Stimulated activated CD4-positive, alpha-beta T cell treated with anti-CD3 and anti-CD28 coated beads, TNF-alpha, amount 100 ng/mL, for 48 hours (primary cell): ENCODE measurements around the gene FST.

ENCODE experiments used
- DNase-seq, 3 donors: peaks; one replicate each; pipeline ENCODE4 v3.0.0-alpha.2; 2020; ENCODE audit warnings: low read depth in 3 of 3

Gene FST

GRCh38 chr5:53480416-53481158 lies at the start of gene FST:
TSS of gene FST (plus strand) at chr5:53480629. CDS start at chr5:53480792, 163 bp downstream.
- DNase-seq = no peak

GRCh38 chr5:53431665-53432064 lies 48.8 kb upstream of the FST start:
- no peak for DNase-seq

- DNase-seq = no peak
Measured at GRCh38 chr5:53433026-53433425, 47.4 kb upstream of the FST start.

GRCh38 chr5:53434541-53434940 lies 45.9 kb upstream of the FST start:
- DNase-seq = no peak

- no peak for DNase-seq
Measured at GRCh38 chr5:53436480-53437191, 43.8 kb upstream of the FST start.

DNA sequence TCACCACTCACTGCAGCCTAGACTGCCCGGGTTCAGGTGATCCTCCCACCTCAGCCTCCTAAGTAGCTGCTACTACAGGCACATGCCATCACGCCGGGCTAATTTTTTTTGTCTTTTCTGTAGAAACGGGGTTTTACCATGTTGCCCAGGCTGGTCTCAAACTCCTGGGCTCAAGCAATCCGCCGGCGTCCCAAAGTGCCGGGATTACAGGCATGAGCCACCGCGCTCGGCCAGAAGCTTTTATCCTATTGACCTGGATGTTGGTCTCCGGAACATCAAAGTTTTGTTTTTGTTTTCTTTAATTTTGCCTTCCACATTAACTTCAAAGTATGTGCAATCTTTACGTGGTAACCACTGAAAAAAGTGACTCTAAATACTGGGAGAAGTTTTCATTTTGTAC lies 42.4 kb upstream of the FST start:
- no peak for DNase-seq

DNA sequence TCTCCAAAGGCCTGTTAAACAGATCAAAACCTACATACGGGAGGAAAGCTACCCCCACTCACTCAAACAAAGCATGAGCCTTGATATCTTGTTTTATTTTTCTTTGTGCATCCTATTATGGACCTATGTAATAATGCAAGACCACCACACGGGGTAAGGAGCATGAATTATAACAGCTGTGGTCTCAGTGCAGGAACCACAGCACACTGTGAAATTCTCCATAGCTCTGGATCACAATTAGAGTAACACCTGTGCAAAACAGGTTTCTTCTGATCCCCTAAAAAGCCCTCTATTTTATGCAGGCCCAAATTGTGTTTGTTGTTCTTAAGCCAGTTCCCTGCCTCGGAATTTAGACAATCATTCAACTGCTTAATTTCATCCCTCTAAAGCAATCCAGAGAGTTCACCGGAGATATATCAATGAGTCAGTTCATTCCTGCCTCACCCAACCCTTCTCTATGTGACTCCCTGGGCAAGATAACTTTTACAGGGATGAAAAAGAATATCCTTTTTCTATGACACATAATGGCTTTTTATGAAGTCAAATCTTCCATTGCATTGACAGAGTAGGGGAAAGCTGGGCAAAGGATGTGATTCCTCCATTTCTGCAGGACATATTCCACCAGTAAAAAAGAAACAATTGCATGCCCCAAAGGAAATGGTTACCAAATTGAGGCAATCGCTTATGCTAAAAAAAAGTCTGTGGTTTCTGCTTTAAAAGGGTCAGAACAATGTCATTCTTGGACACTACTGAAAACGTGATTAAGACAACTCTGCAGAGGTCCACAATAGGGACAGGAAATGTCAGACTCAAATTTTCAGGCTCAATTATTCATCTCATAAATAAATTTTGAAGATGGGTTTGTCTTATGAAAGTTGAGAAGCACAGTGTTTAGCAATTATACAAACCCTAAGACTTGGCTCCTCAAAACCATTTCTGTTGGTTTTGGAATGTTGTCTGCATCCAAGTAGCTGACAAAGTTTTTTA lies 41.6 kb upstream of the FST start:
- no peak for DNase-seq

- DNase-seq = no peak
Measured at GRCh38 chr5:53442961-53443360, 37.5 kb upstream of the FST start.

DNA sequence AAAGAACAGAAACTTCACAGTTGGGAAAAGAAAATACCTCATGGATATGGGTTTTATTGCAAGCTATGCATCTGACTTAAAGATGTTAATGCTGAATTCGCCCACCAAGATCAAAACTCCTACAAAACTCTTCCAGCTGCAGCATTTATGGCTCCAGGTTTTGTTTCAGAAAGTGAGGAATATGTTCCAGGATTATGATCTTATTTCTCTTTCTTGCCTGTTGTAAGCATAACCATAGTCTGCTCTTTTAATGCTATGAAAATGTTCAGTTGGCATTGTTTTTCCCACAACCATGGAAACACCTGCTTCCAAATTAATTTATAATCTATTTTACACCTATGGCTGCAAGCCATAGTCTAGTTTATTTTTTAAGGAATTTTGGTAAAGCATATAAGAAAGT lies 34.9 kb upstream of the FST start:
- DNase-seq = no peak

DNA sequence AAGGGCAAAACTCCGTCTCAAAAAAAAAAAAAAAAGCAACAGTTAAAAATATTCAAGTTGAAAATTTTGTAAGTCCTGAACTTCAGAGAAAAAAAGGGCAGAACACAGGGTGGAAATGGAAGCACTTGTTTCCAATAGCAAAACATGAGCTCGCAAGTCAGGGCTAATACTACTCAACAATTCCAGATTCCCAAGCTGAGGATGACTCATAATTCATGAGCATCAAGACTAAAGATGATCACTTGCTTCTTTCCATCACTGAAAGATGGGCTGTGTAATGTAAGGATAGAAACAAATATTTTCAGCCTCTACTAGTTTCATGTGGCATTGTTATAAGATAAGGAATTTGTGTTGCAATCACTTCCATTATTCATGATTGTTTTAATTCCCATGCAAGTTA lies 33.5 kb upstream of the FST start:
- DNase-seq = no peak

GRCh38 chr5:53448851-53449250 lies 31.6 kb upstream of the FST start:
- no peak for DNase-seq

GRCh38 chr5:53453898-53454718 lies 26.3 kb upstream of the FST start:
- no peak for DNase-seq

DNA sequence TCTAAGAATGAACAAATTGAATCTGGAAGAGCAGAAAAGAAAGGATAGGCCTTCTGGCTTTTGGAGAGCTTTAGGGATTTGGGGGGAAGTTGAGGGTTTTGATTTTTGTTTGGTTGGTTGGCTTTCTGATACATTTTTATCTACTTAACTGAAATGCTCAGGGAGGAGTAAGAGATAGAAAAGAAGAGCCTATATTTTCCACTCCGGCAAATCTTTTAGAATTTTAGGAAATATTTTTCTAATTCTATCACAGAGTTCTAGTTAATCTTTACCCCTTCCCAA lies 25.8 kb upstream of the FST start:
- no peak for DNase-seq

- DNase-seq = no peak
Measured at GRCh38 chr5:53456366-53456765, 24.1 kb upstream of the FST start.

DNA sequence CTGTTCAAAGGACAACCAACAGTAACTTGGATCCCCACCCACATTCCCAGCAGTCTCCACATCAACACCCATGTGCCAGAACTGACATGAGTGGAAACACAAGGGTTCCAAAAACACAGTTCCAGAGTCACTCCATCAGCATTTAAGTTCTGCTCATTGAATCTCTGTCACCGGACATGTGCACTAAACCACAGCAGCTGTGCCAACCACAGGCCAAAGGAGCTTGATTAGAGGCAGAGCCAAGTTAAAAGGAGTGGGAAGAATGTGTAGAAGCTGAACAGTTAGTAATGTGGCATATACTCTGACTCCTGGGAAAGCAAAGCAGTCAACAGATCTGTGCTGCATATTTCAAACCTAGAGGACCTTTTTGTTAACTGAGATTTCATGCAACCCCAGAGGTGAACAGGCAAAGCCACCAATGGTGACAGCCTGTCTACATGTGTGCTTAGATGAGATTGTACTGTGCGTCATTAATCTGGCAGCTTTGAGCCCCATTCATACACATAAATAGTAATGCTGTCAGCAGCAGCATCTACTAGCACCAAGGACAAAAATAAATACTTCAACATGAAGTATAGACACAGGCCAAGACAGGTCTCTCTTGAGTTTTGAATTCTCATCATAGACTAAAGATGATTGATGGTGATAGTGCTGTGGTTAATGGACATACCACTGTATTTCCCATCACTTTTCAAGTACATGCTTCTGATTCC lies 16.4 kb upstream of the FST start:
- DNase-seq = no peak

- no peak for DNase-seq
Measured at GRCh38 chr5:53464722-53465121, 15.7 kb upstream of the FST start.

DNA sequence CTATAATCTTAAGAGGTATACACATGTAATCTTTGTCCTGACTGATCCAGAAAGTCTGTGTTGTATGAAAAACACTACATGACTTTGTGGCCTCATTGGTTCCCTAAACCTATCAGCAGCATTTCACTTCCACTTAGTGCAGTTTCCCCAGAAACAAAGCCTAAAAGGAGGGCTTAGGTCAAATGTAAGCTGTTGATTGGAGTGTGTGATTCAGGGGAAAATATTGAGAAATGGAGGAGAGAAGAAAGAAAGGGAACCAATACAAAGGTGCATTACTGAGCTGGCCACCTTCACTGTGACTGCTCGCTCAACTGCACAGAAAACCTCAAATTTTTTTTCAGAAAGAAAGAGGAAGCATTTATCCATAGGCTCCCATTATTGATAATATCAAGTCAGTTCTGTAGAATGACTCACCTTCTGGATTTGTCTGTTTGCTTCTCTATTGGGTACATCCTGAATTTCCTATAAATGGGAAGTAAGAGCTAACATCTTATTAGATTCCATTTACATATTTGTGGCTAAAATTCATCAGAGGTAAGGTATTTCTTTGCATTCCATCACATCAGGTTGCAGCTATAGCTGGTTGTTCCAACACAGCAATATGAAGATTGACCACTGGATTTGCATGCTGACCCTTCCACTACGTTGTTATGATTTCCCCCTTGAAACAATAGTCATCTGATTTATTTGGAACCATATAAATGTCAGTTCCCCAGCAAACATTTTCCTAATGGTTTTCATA lies 10.3 kb upstream of the FST start:
- no peak for DNase-seq

GRCh38 chr5:53472279-53472678 lies 8.2 kb upstream of the FST start:
- DNase-seq = no peak

DNA sequence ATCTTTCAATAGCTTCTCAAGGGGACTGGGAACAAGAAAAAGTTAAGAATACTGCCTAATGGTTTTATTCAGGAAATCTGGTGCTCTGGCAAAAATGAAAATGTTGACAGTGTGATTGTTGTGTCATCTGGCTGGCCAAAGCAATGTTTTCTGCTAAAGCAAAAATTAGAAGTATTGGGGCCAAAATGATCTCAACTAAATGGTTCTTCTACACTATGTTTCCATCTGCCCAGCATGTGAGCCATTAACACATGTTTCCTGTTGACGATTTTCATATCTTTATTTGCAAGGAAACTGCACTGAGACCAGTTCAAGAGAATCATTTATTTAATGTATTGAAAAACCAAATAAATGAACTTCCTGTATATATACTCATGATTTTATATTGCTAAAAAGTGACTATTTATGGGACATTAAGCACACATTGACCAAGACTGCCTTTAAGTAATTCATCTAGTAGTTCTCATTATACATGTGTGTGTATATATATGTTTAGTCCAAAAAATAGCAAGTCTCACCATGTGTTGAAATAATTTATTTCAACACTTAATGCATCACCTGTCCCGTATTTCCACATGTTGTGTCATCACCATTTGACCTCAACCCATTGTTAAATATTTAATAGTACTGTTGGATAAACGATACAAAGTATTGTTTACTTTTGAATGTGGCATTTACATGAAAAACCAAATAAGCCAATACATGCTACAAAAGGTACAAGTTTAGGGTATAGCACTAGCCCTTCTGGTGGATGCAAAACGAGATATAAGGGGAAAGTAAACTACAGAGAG lies 7.5 kb upstream of the FST start:
- no peak for DNase-seq
